ENCODE measurements around the gene SIL1.
"Not testable (repeated sequence)": the region's sequence is repeated elsewhere in the genome, so short reads cannot be mapped to it uniquely, and the experiment has no call there.

The SIL1 gene

DNA sequence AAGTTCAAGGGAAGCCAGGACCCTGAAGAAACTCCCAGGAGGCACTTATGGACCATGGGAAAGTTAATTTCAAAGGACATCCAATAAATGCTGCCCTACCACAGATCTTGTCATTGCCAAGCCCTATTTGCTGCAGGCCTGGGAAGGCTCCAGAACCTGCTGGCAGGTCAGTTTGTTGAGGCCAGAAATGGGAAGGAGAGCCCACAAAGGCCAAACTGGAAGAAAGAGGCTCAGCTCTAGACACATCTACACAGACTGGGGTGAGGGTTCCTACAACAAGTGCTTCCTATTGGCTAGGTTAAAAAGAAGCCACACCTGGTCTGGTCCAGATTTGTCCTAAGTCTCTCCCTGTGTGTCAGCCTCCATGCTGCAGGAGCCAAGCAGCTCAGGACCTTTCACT, 94.4 kb downstream of the SIL1 start:
- DNase-seq: no peak

DNA sequence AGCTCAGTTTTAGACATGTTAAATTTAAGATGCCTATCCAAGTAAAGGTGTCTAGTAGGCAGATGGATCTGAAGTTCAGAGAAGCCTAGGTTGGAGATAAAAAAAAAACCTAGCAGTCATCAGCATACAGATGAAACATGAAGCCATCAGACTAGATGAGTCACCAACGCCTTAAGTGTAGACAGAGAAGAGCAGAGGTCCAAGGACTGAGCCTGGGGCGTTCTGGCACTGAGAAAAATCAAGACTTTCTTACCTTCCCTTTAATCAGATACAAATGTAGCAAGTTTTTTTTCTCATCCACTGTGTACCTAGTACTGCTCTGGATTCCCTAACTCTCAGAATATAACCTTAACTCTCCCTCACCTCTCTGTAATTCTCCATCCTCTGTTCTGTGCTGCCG, 97.3 kb downstream of the SIL1 start:
- DNase-seq: no peak

DNA sequence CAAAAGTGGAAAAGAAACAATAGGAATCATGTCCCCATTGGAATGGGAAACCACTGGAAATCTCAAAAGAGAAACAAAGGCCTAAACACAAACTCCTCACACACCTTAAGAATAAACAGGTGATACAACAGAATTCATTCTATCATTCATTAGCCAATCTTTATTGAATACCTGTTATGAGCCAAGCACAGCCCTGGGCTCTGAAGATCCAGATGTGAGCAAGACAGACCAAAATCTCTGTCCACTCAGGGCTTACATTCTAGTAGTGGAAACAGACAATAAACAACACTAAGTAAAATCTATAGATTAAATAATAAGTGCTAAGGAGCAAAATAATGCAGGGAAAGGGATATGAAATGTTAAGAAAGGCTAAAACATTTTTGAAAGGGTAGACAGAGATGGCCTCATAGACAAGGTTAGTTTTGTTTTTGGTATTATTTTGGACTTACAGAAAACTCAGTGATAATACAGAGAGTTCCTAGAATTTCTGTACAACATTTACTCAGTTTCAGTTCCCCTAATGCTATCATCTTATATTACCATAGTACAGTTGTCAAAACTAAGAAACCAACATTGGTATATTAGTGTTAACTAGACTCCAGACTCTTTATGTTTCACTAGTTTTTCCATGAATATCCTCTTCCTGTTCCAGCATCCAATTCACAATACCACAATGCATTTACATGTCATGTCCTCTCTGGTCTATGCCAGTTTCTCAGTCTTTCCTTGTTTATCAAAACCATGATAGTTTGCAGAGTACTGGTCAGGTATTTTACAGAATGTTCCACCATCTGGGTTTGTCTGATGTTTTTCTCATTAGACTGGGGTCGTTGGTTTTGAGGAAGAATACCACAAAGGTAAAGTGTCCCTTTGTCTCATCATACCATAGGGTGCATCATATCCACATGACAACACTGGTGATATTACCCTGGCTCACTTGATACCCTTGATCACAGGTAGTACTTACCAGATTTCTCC, 103.7 kb downstream of the SIL1 start:
- DNase-seq: no peak

DNA sequence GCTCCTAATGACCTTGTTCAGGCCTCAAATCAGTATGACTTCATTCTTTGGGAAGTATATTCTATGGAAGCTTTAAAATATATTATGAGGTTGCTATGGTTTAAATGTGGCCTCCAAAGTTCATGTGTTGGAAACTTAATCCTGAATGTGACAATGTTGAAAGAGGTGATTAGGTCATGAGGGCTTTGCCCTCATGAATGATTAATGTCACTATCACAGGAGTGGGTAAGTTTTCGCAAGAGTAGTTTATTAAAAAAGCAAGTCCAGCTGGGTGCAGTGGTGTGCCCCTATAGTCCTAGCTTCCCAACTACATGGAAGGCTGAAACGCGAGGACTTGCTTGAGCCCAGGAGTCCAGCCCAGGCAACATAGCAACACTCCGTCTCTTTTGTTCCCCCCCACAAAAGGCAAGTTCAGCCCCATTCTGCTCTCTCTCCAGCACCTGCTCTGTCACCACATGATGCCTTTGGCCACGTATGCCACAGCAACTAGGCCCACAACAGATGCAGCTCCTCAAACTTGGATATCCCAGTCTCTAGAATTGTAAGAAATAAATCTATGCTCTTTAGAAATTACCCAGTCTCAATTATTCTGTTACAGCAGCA, 105.3 kb downstream of the SIL1 start:
- DNase-seq: no peak

DNA sequence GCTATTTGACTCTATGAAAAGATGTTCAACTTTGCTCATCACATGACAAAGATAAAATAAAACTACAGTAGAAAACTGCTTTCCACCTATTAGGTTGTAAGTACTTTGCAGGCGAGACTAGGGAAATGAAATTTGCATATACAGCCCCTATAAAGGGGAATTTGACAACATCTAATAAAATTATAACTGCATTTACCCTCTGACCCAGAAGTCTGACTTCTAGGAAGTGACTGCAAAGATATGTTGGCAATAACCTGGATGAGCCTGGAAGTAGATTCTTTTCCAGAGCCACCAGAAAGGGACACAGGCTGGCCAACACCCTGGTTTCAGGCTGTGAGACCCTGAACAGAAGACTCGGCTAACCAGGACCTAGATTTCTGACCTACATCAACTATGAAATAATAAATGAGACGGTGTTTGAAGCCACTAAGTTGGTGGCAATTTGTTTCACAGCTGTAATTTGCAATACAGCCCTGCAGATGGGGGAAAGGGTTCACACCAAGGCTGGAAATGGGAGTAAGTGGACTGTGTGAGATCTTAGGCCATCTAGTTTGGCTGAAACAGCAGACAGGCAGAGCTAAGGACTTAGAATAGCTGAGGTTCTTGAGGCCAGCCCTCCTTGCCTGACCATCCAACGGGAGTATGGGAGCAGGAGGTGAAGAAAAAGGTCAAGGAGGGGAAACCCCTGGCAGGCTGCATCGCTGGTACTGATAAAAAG, 106.6 kb downstream of the SIL1 start:
- DNase-seq: no peak

DNA sequence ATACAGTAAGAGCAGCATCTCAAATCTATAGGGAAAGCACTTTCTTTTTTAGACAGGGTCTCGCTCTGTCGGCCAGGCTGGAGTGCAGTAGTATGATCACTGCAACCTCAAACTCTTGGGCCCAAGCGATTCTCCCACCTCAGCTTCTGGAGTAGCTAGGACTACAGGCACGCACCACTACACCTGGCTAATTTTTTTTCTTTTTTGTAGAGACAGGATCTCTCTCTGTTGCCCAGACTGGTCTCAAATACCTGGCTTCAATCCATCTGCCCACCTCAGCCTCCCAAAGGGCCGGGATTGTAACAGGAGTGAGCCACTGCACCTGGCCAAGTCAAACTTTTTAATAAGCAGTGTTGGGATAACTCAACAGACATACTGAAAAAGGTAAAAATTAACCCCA, 107.6 kb downstream of the SIL1 start:
- no peak for DNase-seq

DNA sequence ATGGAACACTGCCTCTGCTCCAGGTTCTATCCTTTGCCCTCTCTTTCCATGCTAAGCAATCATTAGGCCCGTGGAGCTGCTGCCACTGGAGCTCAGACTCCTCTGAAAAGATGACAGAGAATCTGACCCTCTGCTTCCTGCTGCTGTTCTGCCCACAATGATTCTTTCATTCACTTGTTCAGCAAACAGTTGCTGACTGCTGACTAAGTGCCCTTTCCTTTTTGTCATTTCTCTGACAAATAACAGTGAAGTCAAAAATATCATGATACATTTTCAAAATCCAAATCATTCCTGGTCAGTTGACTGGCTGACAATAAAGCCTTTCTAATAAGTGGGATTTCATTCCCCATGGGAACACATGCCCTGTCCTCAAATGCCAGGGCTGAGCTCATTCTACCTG, 110.1 kb downstream of the SIL1 start:
- DNase-seq: no peak

DNA sequence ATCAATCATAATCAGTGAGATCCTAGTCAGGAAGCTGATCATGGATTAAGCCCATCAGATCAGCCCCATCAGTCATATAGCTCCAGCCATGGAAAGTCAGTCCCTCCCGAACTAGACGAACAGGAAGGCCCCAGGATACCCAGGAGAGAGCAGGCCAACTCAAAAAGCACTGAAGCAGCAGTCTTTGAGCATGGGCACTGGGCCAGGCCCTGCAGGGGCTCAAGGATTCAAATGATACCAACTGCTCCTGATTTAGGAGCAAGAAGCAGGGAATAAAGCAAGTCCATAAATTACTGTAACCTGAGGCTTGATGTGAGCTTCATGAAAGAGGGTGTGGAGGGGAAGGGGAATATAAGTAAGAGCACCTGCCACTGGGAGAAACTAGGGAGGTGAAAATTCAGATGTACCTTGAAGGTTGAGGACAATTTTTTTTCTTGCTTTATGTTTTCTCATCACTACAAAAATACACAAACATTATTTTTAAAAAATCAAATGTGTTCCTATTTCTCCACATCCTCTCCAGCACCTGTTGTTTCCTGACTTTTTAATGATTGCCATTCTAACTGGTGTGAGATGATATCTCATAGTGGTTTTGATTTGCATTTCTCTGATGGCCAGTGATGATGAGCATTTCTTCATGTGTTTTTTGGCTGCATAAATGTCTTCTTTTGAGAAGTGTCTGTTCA, 115.2 kb downstream of the SIL1 start:
- DNase-seq: no peak

DNA sequence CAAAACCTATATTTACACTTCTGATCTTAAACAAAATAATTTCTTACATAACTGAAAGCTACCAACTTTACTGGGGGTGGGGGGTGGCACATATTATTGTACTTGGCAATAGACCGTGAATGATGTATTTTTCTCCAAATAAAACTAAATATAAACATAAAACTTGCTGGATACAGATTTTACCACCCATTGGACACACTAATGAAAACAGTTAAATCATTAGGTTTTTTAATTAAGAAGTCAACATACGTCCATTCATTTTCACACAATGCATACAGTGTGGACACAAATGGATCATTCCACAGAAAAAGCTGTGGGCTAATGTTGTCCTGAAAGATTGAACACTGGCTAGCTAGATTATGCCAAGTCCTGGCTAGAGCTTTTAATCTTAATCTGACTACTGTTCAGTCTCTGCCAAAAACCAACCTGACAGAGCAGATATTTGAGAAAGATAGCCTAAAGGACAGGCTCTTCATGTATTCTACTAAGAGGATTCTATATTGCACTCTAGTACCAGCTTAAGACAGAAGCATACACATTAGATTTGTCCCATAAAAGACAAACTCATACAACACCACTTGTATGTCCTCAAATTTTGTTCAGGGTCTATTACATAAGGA, 118.1 kb downstream of the SIL1 start:
- DNase-seq: no peak

DNA sequence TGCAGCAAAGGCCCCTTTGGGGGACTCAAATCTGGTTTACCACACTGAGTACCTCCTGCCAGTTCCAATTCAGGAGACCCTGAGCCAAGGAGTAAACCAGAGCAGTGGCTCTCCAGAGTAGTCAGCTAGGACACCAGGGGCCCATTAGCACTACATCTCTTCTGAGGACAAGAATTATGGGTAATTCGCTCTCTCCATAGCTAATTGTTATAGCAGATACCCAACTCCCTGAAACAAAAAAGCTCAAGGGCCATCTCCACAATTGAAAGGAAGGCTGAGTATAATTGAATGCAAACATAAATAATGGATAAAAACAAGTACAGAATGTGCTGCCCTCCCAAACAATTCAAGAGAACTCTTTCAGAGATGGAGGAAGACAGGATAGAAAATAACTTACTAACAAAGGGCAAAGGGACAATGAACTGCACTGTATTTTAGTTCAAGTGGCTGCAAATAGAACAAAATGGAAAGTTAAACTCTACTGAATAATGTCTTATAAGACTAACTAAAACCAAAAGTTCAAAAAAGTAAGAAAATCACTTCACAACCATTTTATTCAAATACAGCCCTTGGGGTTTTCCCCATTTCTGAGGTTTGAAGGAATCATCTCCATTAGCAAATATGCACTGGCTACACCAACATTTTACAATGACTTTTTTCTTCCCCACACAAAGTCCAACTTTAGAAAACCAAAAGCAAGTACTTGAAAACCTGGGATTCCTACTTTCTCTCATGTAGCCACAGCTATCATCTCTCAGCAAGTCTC, 118.8 kb downstream of the SIL1 start:
- DNase-seq: no peak

DNA sequence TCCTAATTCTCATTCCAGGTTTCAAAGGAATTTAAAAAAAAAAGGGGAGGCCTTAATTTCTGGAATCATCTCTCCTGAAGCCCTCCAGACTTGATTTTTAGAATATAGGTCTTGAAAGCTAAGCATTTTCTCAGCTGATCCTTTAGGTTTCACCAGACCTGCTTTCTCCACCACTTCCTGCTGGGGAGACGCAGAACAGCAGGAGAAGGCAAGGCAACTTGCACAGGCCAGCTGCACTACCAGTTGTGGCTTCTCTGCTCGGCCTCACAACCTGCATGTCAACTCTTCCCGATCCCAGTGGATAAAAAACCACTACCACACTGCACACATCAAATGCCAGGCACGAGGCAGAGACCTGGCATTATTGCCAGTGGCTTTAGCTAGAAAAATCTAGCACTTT, 119.8 kb downstream of the SIL1 start:
- no peak for DNase-seq

DNA sequence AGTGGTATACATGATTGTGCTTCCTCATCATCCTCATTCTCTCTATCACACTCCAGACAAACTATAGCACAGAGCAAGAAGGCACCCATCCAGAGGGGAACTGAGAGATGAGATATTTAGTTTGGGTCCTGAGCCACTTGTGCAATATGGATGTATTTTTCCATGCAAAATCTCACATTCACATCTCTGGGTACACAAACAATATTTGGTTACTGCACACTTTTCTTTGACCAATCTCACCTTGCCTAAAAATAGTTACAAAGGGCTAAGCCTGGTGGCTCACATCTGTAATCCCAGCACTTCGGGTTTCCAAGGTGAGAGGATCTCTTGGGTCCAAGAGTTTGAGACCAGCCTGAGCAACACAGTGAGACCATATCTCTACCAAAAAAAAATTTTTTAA, 120.3 kb downstream of the SIL1 start:
- DNase-seq: no peak

DNA sequence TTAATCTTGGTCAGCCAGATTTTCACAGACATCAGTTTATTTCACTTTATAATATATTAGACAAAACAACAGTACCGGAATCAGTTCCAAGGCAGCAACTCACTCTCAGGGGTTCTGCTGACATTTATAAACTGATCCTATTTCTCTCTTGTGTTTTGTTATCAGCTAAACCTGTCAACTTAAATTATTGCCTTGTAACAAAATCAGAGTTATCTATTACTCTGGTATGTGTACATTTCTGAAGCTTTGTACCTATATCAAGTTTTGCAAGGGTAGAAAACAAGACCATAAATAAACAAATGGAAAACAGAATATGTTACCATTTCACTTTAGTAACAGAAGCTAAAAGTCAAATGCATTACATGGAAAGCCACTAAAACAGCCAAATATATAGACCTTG, 122.1 kb downstream of the SIL1 start:
- DNase-seq: no peak

DNA sequence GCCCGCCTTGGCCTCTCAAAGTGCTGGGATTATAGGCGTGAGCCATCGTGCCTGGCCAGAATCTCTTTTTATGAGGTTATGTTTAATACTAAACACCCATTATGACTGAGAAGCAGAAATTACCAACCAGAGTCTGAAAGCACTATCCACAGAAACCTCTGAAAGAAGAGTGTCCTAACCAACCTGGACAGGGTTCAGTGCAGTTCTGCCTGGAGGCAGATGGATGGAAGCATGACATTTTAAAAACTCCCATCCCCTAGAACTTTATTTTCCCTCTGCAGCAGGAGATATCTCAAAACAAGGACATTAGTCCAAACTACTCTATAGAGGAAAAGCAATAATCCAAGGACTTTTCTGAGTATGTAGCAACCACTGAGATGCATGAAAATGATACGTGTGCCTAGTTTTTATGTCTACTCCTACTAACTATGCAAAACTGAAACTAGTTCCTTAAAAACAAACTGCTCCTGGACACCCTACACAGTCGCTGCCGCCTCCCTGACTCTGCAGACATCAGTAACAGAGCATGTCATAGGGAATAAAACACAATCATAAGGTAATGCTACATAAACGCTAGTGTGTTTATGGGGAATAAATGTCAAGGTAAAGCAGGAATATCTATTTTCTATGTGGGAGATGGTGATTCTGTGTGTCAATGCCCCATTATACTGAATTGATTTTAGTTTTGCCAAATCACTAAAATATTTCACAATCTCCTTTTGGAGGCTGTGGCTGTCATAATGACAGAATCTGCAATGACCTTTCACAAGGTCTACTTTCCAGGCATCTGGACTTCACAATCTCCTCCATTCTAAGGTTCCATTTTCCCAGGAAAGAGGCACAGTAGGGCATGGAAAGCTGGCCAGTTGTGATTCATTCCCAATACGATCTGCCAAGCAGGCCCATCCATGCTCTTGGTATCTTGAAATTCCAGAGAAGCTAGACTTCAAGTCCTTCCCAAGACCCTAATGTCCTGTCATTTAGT, 122.8 kb downstream of the SIL1 start:
- no peak for DNase-seq

DNA sequence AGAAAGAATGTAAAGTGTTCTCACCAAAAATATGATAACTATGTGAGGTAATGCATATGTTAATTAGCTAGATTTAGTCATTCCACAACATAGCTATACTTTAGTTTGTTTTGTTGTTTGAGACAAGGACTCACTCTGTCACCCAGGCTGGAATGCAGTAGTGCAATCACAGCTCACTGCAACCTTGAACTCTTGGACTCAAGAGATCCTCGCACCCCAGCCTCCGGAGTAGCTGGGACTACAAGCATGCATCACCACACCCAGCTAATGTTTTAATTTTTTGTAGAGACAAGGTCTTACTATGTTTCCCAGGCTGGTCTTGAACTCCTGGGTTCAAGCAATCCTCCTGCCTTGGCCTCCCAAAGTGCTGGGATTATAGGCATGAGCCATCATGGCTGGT, 124.2 kb downstream of the SIL1 start:
- not testable (repeated sequence) for DNase-seq

DNA sequence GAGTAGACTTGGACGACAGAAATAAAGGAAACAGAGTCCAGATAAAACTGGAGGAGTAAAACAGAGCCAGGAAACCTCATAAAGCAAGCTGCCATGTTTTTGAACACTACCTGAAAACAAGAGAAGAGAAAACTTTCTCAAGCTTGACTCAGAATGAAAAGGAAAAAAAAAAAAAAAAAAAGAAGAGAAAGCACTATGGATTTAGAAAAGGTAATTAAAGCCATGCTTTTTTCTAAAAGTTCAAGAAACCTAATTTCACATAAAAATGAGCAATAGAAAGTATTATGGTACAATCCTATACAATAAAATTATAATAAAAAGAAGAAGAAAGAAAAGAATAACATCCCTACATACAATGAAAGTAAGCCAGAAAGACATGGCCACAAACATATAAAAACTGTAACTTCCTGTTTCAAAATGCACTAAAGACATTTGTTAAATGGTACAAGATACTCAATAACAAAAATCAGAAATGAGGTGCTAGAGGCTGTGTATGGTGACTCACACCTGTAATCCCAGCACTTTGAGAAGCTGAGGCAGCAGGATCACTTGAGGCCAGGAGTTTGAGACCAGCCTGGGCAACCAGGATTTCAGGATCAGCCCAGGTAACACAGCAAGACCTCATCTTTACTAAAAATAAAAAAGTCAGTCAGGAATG, 129.5 kb downstream of the SIL1 start:
- no peak for DNase-seq

DNA sequence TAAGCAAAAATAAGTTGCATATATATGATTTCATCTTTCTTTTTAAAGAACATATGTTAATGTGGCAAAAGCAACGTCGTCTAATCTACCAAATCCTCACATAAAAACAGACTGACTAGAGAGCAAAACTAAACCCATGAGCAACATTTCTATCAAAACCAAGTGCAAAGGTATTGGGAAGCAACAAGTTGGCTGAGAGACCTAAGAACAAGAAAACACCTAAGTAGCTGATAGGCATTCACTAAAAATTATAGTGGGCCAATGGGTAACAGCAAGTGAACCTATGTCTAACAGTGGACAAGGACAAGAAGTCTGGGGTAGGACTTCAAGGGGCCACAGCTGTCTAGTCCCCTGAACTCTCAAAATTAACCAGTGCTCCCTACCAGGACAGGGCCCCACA, 130.1 kb downstream of the SIL1 start:
- no peak for DNase-seq

DNA sequence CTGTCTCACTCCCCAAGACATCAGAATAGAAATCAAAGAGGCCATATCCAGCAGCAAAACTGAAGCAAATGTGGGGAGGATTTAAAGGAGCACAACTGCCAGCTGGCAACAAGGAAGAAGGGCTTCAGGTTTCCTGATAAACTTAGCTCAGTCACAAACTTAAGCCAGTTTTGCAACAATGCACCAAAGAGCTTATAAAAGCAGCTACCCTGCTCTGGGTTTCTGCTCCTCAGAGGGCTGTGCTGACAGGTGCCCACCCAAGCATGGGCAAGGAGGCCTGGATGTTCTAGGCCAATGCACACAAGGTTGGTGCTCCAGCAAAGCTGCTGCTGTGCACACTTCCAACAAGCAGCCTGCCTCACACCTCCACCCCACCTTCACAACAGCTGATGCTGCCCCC, 132.9 kb downstream of the SIL1 start:
- no peak for DNase-seq

DNA sequence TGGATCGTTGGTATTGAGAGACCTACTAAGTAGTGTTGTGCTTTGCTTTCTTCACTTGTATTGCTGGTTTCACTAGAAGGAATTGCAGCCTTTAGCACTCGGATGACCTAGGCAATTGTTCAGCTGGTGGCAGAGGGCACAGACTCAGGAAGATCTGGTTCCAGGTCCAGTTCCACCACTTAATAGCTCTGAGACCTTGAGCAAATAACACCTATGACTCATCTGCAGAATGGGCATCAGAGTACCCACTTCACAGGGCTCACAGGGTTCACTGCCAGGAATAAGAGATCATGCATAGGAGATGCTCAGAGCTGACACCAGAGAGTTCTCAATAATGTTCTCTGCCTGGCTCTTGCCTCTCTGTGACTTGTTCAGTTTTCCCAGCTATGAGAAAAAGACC, 133.6 kb downstream of the SIL1 start:
- no peak for DNase-seq

DNA sequence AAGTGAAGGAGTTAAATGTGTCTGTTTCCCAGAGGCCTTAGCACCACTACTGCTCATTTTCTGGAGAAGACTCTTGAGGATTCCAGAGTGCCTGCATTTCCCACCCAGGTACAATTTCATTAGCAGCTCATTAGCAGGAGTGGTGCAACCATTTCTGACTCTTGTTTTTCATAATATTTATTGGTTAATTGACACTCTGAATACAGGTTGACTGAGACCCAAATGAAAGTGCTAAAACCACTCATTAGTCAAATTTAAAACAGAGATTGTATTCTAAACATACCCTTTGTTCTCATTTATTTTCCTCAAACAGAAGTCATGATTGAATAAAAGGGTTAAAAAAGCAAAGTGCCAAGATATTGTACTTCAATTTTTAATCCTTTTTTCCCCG, 134.5 kb downstream of the SIL1 start:
- DNase-seq: no peak

Data from CD4-positive, alpha-beta T cell treated with Interleukin-21 for 1 hour (primary cell).